ENCODE measurements around the gene CTRB1. TPM values are rescaled to one million over a fixed set of nuclear protein-coding genes. Genes with fewer than 3 reads are reported as not detected.
"Not testable (repeated sequence)": the region's sequence is repeated elsewhere in the genome, so short reads cannot be mapped to it uniquely, and the experiment has no call there.

CTRB1 gene
- total RNA-seq, 1 donor from 2014 or later = not detected

GRCh38 chr16:75236736-75237397 lies 18.1 kb downstream of the CTRB1 start:
- DNase-seq (ENCODE audit: low spot score) = no peak
- intact Hi-C loops (cut with DNase I) = no loop called here

- intact Hi-C loops (cut with DNase I) = no loop called here
- DNase-seq (ENCODE audit: low spot score) = no peak
These were observed 18.8 kb downstream of the CTRB1 start for GRCh38 chr16:75237398-75238131.

GRCh38 chr16:75238132-75238852 lies 19.5 kb downstream of the CTRB1 start:
- DNase-seq (ENCODE audit: low spot score) = peak; percentile 89
- intact Hi-C loops (cut with DNase I) = no loop called here

GRCh38 chr16:75238853-75239541 lies 20.2 kb downstream of the CTRB1 start:
- no peak for DNase-seq (ENCODE audit: low spot score)
- intact Hi-C loops (cut with DNase I) = no loop called here

GRCh38 chr16:75239542-75240122 lies 20.8 kb downstream of the CTRB1 start:
- DNase-seq (ENCODE audit: low spot score) = no peak
- intact Hi-C loops (cut with DNase I) = loop anchor here (5.0 kb wide), 1 partner anchor 413 kb away; no protein-coding TSS in a partner anchor

GRCh38 chr16:75240633-75241032 lies 21.8 kb downstream of the CTRB1 start:
- intact Hi-C loops (cut with DNase I) = loop anchor here (5.0 kb wide), 1 partner anchor 412 kb away; no protein-coding TSS in a partner anchor
- DNase-seq (ENCODE audit: low spot score) = not testable (repeated sequence)

- no peak for DNase-seq (ENCODE audit: low spot score)
- intact Hi-C loops (cut with DNase I) = loop anchor here (5.0 kb wide), 1 partner anchor 411 kb away; no protein-coding TSS in a partner anchor
These were observed 22.6 kb downstream of the CTRB1 start for GRCh38 chr16:75241412-75241811.

- intact Hi-C loops (cut with DNase I) = loop anchor here (5.0 kb wide), 1 partner anchor 410 kb away; no protein-coding TSS in a partner anchor
- no peak for DNase-seq (ENCODE audit: low spot score)
These were observed 23.2 kb downstream of the CTRB1 start for GRCh38 chr16:75241955-75242354.

GRCh38 chr16:75242436-75243078 lies 23.8 kb downstream of the CTRB1 start:
- intact Hi-C loops (cut with DNase I) = loop anchor here (5.0 kb wide), 1 partner anchor 410 kb away; no protein-coding TSS in a partner anchor
- DNase-seq (ENCODE audit: low spot score) = not testable (repeated sequence)

- no peak for DNase-seq (ENCODE audit: low spot score)
- intact Hi-C loops (cut with DNase I) = loop anchor here (5.0 kb wide), 1 partner anchor 409 kb away; no protein-coding TSS in a partner anchor
These were observed 25.0 kb downstream of the CTRB1 start for GRCh38 chr16:75243667-75244224.

- intact Hi-C loops (cut with DNase I) = loop anchor here (5.0 kb wide), 1 partner anchor 408 kb away; no protein-coding TSS in a partner anchor
These were observed 25.5 kb downstream of the CTRB1 start for GRCh38 chr16:75244225-75244809.

GRCh38 chr16:75244844-75245758 lies 26.3 kb downstream of the CTRB1 start:
- DNase-seq (ENCODE audit: low spot score) = peak; percentile 92
- intact Hi-C loops (cut with DNase I) = loop anchor here (5.0 kb wide), 1 partner anchor 407 kb away; no protein-coding TSS in a partner anchor

More at GRCh38 chr16:75244225-75244809, 25.5 kb downstream of the CTRB1 start:
- no peak for DNase-seq (ENCODE audit: low spot score)

- DNase-seq (ENCODE audit: low spot score) = no peak
- intact Hi-C loops (cut with DNase I) = no loop called here
These were observed 27.9 kb downstream of the CTRB1 start for GRCh38 chr16:75246504-75247205.

GRCh38 chr16:75247249-75247648 lies 28.5 kb downstream of the CTRB1 start:
- DNase-seq (ENCODE audit: low spot score) = no peak
- intact Hi-C loops (cut with DNase I) = no loop called here

- no peak for DNase-seq (ENCODE audit: low spot score)
- intact Hi-C loops (cut with DNase I) = no loop called here
These were observed 29.4 kb downstream of the CTRB1 start for GRCh38 chr16:75248142-75248535.
